Upper lobe of right lung (tissue), 1 donor: ENCODE results near the gene EPB41. TPM values are rescaled to one million over a fixed set of nuclear protein-coding genes. Genes with fewer than 3 reads are reported as not detected.
"Not testable (repeated sequence)": the region's sequence is repeated elsewhere in the genome, so short reads cannot be mapped to it uniquely, and the experiment has no call there.

Source experiments
- ATAC-seq: fragments of 200-7000 bp; cut with Tn5 transposase; one replicate; pipeline ENCODE4 v1.9.1; 2020; ENCODE audit warnings: mild to moderate bottlenecking, moderate library complexity
- DNase-seq: peaks from one replicate; pipeline ENCODE4 v3.0.0-alpha.2; 2020
- H3K27ac ChIP-seq: fragments of 200-600 bp; one replicate; pipeline ENCODE4 v1.8.0; 2022
- H3K27me3 ChIP-seq: fragments of 200-600 bp; one replicate; pipeline ENCODE4 v1.8.0; 2022; ENCODE audit warnings: mild to moderate bottlenecking
- H3K36me3 ChIP-seq: fragments of 200-600 bp; one replicate; pipeline ENCODE4 v1.8.0; 2022
- H3K4me1 ChIP-seq: fragments of 200-600 bp; one replicate; pipeline ENCODE4 v1.8.0; 2022
- H3K4me3 ChIP-seq: fragments of 200-600 bp; one replicate; pipeline ENCODE4 v1.8.0; 2022; ENCODE audit warnings: mild to moderate bottlenecking
- H3K9me3 ChIP-seq: fragments of 200-600 bp; one replicate; pipeline ENCODE4 v1.8.0; 2022
- intact Hi-C: fragments of 100-400 bp; cut with DNase I; formaldehyde crosslinking; loops from one replicate; pipeline ENCODE4 v1.11.0; 2022
- total RNA-seq: library from RNA; stranded (reverse); fragmentation: NEBNext Ultra II Directional; extraction: Animal tissue kit (Norgen Biotek cat#: 25700); gene quantifications from one replicate; pipeline ENCODE4 v1.2.1, GENCODE V29; 2021
- TF ChIP-seq, protein P1 (sequence below): fragments of 200-600 bp; IDR thresholded peaks from one replicate; pipeline ENCODE4 v1.8.0; 2022; ENCODE audit warnings: antibody characterized with exemption
- donor health status: DM: no; HTN: yes; CAD: no; lungs with severe emphysema.

The EPB41 gene
- total RNA-seq, 1 donor from 2014 or later: 67.0 TPM

DNA sequence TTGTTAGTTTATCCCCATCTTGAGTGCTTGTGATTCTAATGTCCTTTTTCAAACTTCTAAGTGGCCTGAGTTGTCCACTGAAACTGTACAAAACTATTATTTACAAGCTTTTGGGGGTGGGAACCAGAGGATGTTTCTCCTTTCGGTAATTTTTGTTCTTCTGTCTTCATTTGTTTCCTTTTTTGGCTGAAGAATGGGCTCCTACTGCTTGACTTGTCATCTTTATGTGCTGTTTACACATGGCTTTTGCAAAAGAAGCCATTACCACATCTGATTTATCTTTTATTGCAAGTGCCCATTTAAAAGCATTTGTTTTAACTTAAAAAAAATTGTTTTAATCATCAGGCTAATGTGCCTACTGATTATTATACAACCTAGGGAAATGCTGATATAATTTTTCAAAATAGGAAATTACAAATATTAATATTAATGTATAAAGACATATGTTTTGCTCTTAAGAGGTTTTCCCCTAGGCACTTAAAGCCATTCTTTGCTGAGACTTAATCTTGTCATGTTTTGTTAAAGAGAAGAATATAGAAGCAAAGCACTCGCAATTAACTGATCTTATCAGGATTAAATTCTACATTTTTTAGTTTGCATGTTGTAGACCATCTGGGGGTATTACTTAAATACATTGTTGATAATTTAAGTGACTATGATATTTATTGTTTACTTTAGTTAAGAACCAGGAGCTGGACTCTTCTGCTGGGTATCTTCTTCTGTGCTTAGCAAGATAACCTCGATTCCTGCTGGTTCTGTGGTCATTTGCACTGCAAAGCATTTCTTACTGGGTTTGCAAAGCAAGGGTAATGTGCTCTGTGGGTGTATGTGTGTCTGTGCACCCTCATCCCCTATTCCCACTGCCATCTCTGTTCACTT lies 169.2 kb downstream of the EPB41 start:
- Histone ChIP-seq H3K4me1 (no peaks in the 10 kb centered on the region), H3K4me3 (no peak overlapping the region), H3K9me3 (no peaks in the 10 kb centered on the region), H3K27me3 (no peaks in the 10 kb centered on the region), H3K36me3 (no peaks in the 10 kb centered on the region), H3K27ac (no peak overlapping the region)
- ATAC-seq (no peak), DNase-seq (no peak)
- TF ChIP-seq, protein P1, sequence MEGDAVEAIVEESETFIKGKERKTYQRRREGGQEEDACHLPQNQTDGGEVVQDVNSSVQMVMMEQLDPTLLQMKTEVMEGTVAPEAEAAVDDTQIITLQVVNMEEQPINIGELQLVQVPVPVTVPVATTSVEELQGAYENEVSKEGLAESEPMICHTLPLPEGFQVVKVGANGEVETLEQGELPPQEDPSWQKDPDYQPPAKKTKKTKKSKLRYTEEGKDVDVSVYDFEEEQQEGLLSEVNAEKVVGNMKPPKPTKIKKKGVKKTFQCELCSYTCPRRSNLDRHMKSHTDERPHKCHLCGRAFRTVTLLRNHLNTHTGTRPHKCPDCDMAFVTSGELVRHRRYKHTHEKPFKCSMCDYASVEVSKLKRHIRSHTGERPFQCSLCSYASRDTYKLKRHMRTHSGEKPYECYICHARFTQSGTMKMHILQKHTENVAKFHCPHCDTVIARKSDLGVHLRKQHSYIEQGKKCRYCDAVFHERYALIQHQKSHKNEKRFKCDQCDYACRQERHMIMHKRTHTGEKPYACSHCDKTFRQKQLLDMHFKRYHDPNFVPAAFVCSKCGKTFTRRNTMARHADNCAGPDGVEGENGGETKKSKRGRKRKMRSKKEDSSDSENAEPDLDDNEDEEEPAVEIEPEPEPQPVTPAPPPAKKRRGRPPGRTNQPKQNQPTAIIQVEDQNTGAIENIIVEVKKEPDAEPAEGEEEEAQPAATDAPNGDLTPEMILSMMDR: no peak
- intact Hi-C loops: no loop called here

DNA sequence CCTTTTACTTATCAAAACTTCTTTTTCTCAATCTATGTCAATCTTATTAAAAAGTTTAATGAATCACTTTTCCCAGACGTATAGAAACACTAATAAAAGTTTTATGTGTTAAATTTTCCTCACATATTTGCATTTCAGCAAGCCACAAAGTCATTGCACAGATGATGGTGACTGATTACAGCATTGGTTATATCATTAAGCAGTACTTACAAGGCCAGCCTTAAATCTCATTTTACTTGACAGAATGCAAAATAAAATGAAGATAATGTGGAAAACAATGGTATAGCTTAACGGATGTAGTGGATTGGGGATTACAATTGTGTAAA lies 169.8 kb downstream of the EPB41 start:
- TF ChIP-seq, protein P1: no peak
- intact Hi-C loops: no loop called here
- Histone ChIP-seq H3K27me3 (no peaks in the 10 kb centered on the region), H3K36me3 (no peaks in the 10 kb centered on the region), H3K9me3 (no peaks in the 10 kb centered on the region), H3K4me3 (no peak overlapping the region), H3K4me1 (no peaks in the 10 kb centered on the region), H3K27ac (no peak overlapping the region)
- no peak for ATAC-seq
- no peak for DNase-seq

DNA sequence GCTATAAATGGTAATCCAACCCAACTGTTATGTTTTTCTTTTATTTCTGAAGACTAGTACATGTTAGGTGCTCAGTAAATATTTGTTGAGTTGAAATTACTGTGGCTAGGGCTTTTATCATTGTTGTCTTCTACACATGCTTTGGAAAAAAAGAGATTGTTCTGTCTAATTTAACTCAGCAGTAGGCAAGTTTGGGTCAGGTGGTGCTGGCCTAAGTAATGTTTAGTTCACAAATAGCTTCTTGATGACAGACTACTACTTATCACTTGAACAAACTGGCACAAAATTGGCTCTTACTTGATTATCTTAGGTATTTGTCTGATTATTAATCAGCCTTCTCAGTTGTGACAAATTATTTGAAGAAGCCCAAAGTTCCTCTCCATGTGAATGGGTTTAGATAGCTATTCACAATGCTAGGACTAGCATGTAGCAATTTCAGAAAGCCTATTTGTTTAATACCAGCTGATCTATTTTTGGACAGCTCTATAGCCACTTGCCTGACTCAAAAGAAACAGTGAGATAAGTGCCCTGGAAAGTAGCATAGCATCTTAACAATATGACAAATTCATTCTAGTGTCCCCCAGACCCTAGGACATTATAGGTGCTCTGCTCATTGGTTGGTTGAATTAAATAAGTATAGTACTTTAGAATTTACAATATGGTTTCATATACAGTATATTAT lies 176.7 kb downstream of the EPB41 start:
- Histone ChIP-seq H3K27ac (no peak overlapping the region), H3K9me3 (no peaks in the 10 kb centered on the region), H3K27me3 (no peaks in the 10 kb centered on the region), H3K4me3 (no peak overlapping the region), H3K36me3 (peaks cover 3% of the 10 kb centered on the region), H3K4me1 (no peaks in the 10 kb centered on the region)
- no peak for DNase-seq
- no peak for ATAC-seq
- TF ChIP-seq, protein P1: no peak
- intact Hi-C loops: no loop called here

DNA sequence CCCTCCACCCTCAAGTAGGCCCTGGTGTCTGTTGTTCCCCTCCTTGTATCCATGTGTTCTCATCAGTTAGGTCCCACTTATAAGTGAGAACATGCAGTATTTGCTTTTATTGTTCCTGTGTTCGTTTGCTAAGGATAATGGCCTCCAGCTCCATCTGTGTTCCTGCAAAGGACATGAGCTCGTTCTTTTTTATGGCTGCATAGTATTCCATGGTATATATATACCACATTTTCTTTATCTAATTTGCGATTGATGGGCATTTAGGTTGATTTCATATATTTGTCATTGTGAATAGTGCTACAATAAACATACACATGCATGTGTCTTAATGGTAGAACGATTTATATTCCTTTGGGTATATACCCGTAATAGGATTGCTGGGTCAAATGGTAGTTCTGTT lies 178.3 kb downstream of the EPB41 start:
- H3K4me1 ChIP-seq, H3K27ac ChIP-seq, H3K4me3 ChIP-seq, DNase-seq, H3K9me3 ChIP-seq, ATAC-seq, intact Hi-C loops, H3K36me3 ChIP-seq, H3K27me3 ChIP-seq: not testable (repeated sequence)

DNA sequence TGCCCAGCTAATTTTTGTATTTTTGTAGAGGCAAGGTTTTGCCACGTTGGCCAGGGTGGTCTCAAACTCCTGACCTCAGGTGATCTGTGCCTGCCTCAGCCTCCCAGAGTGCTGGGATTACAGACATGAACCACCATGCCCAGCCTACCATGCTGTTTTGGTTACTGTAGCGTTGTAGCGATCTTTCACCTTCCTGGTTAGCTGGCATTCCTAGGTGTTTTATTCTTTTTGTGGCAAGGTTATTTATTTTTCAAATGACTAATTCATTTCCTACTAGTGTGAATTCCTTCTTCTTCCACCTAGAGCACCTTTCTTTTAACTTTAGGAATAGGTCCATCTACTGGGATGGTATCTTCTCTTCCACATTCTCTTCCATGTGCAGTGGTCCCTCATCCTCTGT lies 180.1 kb downstream of the EPB41 start:
- intact Hi-C loops: no loop called here

DNA sequence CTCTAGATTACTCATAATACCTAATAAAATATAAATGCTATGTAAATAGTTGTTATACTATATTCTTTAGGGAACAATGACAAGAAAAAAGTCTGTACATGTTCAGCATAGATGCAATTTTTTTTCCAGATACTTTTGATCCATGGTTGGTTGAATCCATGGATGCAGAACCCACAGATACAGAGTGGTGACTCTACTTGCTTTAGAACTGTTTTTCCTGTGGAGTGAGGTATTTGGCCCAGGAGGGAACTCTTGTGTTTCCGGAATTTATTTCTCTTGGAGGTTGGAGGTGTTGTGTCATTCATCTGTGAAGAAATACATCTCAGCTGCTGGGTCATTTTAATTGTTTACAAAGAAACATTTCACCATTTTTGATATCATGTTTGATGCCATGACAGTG lies 180.6 kb downstream of the EPB41 start:
- no peak overlapping the region for H3K27ac ChIP-seq
- TF ChIP-seq, protein P1: no peak
- DNase-seq (no peak), ATAC-seq (no peak)
- H3K4me3 ChIP-seq: no peak overlapping the region
- H3K9me3 ChIP-seq: no peaks in the 10 kb centered on the region
- H3K27me3 ChIP-seq: no peaks in the 10 kb centered on the region
- H3K4me1 ChIP-seq: no peaks in the 10 kb centered on the region
- peaks cover 13% of the 10 kb centered on the region for H3K36me3 ChIP-seq
- intact Hi-C loops: no loop called here

More for the DNA sequence above, 180.1 kb downstream of the EPB41 start:
- ATAC-seq: no peak
- H3K27me3 ChIP-seq: no peaks in the 10 kb centered on the region
- no peaks in the 10 kb centered on the region for H3K9me3 ChIP-seq
- no peak overlapping the region for H3K4me3 ChIP-seq
- DNase-seq: no peak
- H3K4me1 ChIP-seq: no peaks in the 10 kb centered on the region
- TF ChIP-seq, protein P1: no peak
- no peak overlapping the region for H3K27ac ChIP-seq
- H3K36me3 ChIP-seq: peaks cover 8% of the 10 kb centered on the region
